ENCODE measurements around the gene ISYNA1.

- TF ChIP-seq CTCF (conservative IDR thresholded peaks at IDR 0.05; ENCODE audit: low read depth in 2 of 2) (no peak), POLR2AphosphoS5 (IDR thresholded peaks at IDR 0.05; ENCODE audit: low read depth) (no peak), EZH2 (IDR thresholded peaks at IDR 0.05; ENCODE audit: low read depth, unreplicated experiment) (no peak), REST (IDR thresholded peaks at IDR 0.05; ENCODE audit: unreplicated experiment) (no peak), JUNB (IDR thresholded peaks at IDR 0.05; ENCODE audit: unreplicated experiment) (no peak), CREB1 (CRISPR knock-in tag; IDR thresholded peaks at IDR 0.05; ENCODE audit: low read depth) (no peak), ETS1 (IDR thresholded peaks at IDR 0.05) (no peak), ZNF462 (CRISPR knock-in tag; IDR thresholded peaks at IDR 0.05) (no peak), STAT1 (IDR thresholded peaks at IDR 0.05; ENCODE audit: unreplicated experiment) (no peak), EZH2phosphoT487 (IDR thresholded peaks at IDR 0.05; ENCODE audit: unreplicated experiment) (no peak), ZNF114 (CRISPR knock-in tag; IDR thresholded peaks at IDR 0.05) (no peak)
Measured at GRCh38 chr19:18419699-18420460, 18.1 kb downstream of the ISYNA1 start.
